ENCODE measurements around the gene SYPL2.

SYPL2 gene

GRCh38 chr1:109516872-109517271 is 50.5 kb downstream of the SYPL2 start:
- no peak for DNase-seq (ENCODE audit: low read depth)

- DNase-seq (ENCODE audit: low read depth), result no peak
Measured at GRCh38 chr1:109517337-109517736, 51.0 kb downstream of the SYPL2 start.

- DNase-seq (ENCODE audit: low read depth), result no peak
Measured at GRCh38 chr1:109521002-109521951, 54.9 kb downstream of the SYPL2 start.

GRCh38 chr1:109522026-109522425 is 55.7 kb downstream of the SYPL2 start:
- DNase-seq (ENCODE audit: low read depth), result no peak

- no peak for DNase-seq (ENCODE audit: low read depth)
Measured at GRCh38 chr1:109523706-109524105, 57.4 kb downstream of the SYPL2 start.

- DNase-seq (ENCODE audit: low read depth), result no peak
Measured at GRCh38 chr1:109527098-109527811, 60.9 kb downstream of the SYPL2 start.

- DNase-seq (ENCODE audit: low read depth), result no peak
Measured at GRCh38 chr1:109527846-109528695, 61.7 kb downstream of the SYPL2 start.

GRCh38 chr1:109528712-109529111 is 62.4 kb downstream of the SYPL2 start:
- no peak for DNase-seq (ENCODE audit: low read depth)

GRCh38 chr1:109529881-109530456 is 63.6 kb downstream of the SYPL2 start:
- no peak for DNase-seq (ENCODE audit: low read depth)

GRCh38 chr1:109530457-109531087 is 64.2 kb downstream of the SYPL2 start:
- DNase-seq (ENCODE audit: low read depth), result no peak

- DNase-seq (ENCODE audit: low read depth), result no peak
Measured at GRCh38 chr1:109531380-109531779, 65.0 kb downstream of the SYPL2 start.

All from T-helper 22 cell (primary cell).